ENCODE measurements around the gene VSIR.

The VSIR gene

GRCh38 chr10:71805776-71806703, 32.7 kb upstream of the VSIR start:
- Histone ChIP-seq H3K4me3 (ENCODE audit: insufficient read length, low read depth) (no peak overlapping the region), H3K4me1 (ENCODE audit: insufficient read depth, insufficient read length) (no peaks in the 10 kb centered on the region), H3K36me3 (ENCODE audit: insufficient read depth, insufficient read length, low read length) (no peaks in the 10 kb centered on the region), H3K9me3 (ENCODE audit: insufficient read depth, low read length) (no peaks in the 10 kb centered on the region), H3K9ac (ENCODE audit: insufficient read length, low read depth) (no peak overlapping the region), H3K27me3 (ENCODE audit: insufficient read depth, insufficient read length) (peaks cover 4% of the 10 kb centered on the region)
- TF ChIP-seq SUZ12 (IDR thresholded peaks at IDR 0.05; ENCODE audit: extremely low read depth, insufficient read depth, insufficient read length) (no peak), ZNF274 (IDR thresholded peaks at IDR 0.05; ENCODE audit: low read depth, low read length) (no peak), YY1 (IDR thresholded peaks at IDR 0.05; ENCODE audit: insufficient read depth, insufficient read length) (no peak)
- DNase-seq (ENCODE audit: low read depth, low spot score), result no peak

GRCh38 chr10:71804077-71804476, 30.8 kb upstream of the VSIR start:
- H3K27me3 ChIP-seq (ENCODE audit: insufficient read depth, insufficient read length), result peaks cover 4% of the 10 kb centered on the region
- no peaks in the 10 kb centered on the region for H3K36me3 ChIP-seq (ENCODE audit: insufficient read depth, insufficient read length, low read length)
- H3K4me3 ChIP-seq (ENCODE audit: insufficient read length, low read depth), result no peak overlapping the region
- no peaks in the 10 kb centered on the region for H3K9me3 ChIP-seq (ENCODE audit: insufficient read depth, low read length)
- H3K9ac ChIP-seq (ENCODE audit: insufficient read length, low read depth), result no peak overlapping the region
- TF ChIP-seq YY1 (IDR thresholded peaks at IDR 0.05; ENCODE audit: insufficient read depth, insufficient read length), result no peak
- no peak for TF ChIP-seq ZNF274 (IDR thresholded peaks at IDR 0.05; ENCODE audit: low read depth, low read length)
- no peak for TF ChIP-seq SUZ12 (IDR thresholded peaks at IDR 0.05; ENCODE audit: extremely low read depth, insufficient read depth, insufficient read length)
- DNase-seq (ENCODE audit: low read depth, low spot score), result no peak
- H3K4me1 ChIP-seq (ENCODE audit: insufficient read depth, insufficient read length), result no peaks in the 10 kb centered on the region

- H3K9ac ChIP-seq (ENCODE audit: insufficient read length, low read depth), result no peak overlapping the region
- H3K4me3 ChIP-seq (ENCODE audit: insufficient read length, low read depth), result no peak overlapping the region
- H3K9me3 ChIP-seq (ENCODE audit: insufficient read depth, low read length), result no peaks in the 10 kb centered on the region
- H3K27me3 ChIP-seq (ENCODE audit: insufficient read depth, insufficient read length), result peaks cover 4% of the 10 kb centered on the region
- TF ChIP-seq SUZ12 (IDR thresholded peaks at IDR 0.05; ENCODE audit: extremely low read depth, insufficient read depth, insufficient read length) (no peak), ZNF274 (IDR thresholded peaks at IDR 0.05; ENCODE audit: low read depth, low read length) (no peak), YY1 (IDR thresholded peaks at IDR 0.05; ENCODE audit: insufficient read depth, insufficient read length) (no peak)
- H3K4me1 ChIP-seq (ENCODE audit: insufficient read depth, insufficient read length), result no peaks in the 10 kb centered on the region
- H3K36me3 ChIP-seq (ENCODE audit: insufficient read depth, insufficient read length, low read length), result no peaks in the 10 kb centered on the region
- DNase-seq (ENCODE audit: low read depth, low spot score), result no peak
Observed at GRCh38 chr10:71802715-71803488, 29.6 kb upstream of the VSIR start.

GRCh38 chr10:71802235-71802634, 28.9 kb upstream of the VSIR start:
- DNase-seq (ENCODE audit: low read depth, low spot score), result no peak
- no peaks in the 10 kb centered on the region for H3K9me3 ChIP-seq (ENCODE audit: insufficient read depth, low read length)
- no peak overlapping the region for H3K9ac ChIP-seq (ENCODE audit: insufficient read length, low read depth)
- H3K4me3 ChIP-seq (ENCODE audit: insufficient read length, low read depth), result no peak overlapping the region
- no peak for TF ChIP-seq ZNF274 (IDR thresholded peaks at IDR 0.05; ENCODE audit: low read depth, low read length)
- TF ChIP-seq YY1 (IDR thresholded peaks at IDR 0.05; ENCODE audit: insufficient read depth, insufficient read length), result no peak
- TF ChIP-seq SUZ12 (IDR thresholded peaks at IDR 0.05; ENCODE audit: extremely low read depth, insufficient read depth, insufficient read length), result no peak
- H3K4me1 ChIP-seq (ENCODE audit: insufficient read depth, insufficient read length), result no peaks in the 10 kb centered on the region
- H3K36me3 ChIP-seq (ENCODE audit: insufficient read depth, insufficient read length, low read length), result no peaks in the 10 kb centered on the region
- peaks cover 4% of the 10 kb centered on the region for H3K27me3 ChIP-seq (ENCODE audit: insufficient read depth, insufficient read length)

GRCh38 chr10:71801361-71801760, 28.0 kb upstream of the VSIR start:
- no peak for DNase-seq (ENCODE audit: low read depth, low spot score)
- H3K9ac ChIP-seq (ENCODE audit: insufficient read length, low read depth), result no peak overlapping the region
- TF ChIP-seq ZNF274 (IDR thresholded peaks at IDR 0.05; ENCODE audit: low read depth, low read length), result no peak
- no peak for TF ChIP-seq YY1 (IDR thresholded peaks at IDR 0.05; ENCODE audit: insufficient read depth, insufficient read length)
- TF ChIP-seq SUZ12 (IDR thresholded peaks at IDR 0.05; ENCODE audit: extremely low read depth, insufficient read depth, insufficient read length), result no peak

GRCh38 chr10:71799608-71800453, 26.5 kb upstream of the VSIR start:
- TF ChIP-seq YY1 (IDR thresholded peaks at IDR 0.05; ENCODE audit: insufficient read depth, insufficient read length) (no peak), ZNF274 (IDR thresholded peaks at IDR 0.05; ENCODE audit: low read depth, low read length) (no peak), SUZ12 (IDR thresholded peaks at IDR 0.05; ENCODE audit: extremely low read depth, insufficient read depth, insufficient read length) (no peak)
- Histone ChIP-seq H3K4me1 (ENCODE audit: insufficient read depth, insufficient read length) (no peaks in the 10 kb centered on the region), H3K36me3 (ENCODE audit: insufficient read depth, insufficient read length, low read length) (no peaks in the 10 kb centered on the region), H3K9ac (ENCODE audit: insufficient read length, low read depth) (no peak overlapping the region), H3K27me3 (ENCODE audit: insufficient read depth, insufficient read length) (peaks cover 3% of the 10 kb centered on the region), H3K4me3 (ENCODE audit: insufficient read length, low read depth) (no peak overlapping the region), H3K9me3 (ENCODE audit: insufficient read depth, low read length) (no peaks in the 10 kb centered on the region)
- no peak for DNase-seq (ENCODE audit: low read depth, low spot score)

More at GRCh38 chr10:71801361-71801760, 28.0 kb upstream of the VSIR start:
- no peak overlapping the region for H3K4me3 ChIP-seq (ENCODE audit: insufficient read length, low read depth)
- no peaks in the 10 kb centered on the region for H3K36me3 ChIP-seq (ENCODE audit: insufficient read depth, insufficient read length, low read length)
- no peaks in the 10 kb centered on the region for H3K4me1 ChIP-seq (ENCODE audit: insufficient read depth, insufficient read length)
- H3K9me3 ChIP-seq (ENCODE audit: insufficient read depth, low read length), result no peaks in the 10 kb centered on the region
- peaks cover 4% of the 10 kb centered on the region for H3K27me3 ChIP-seq (ENCODE audit: insufficient read depth, insufficient read length)
